ENCODE measurements around the gene AIP.

GRCh38 chr11:67522844-67523555, 40.2 kb downstream of the AIP start, which contains the start of gene CABP2:
- TF ChIP-seq POLR2AphosphoS5 (IDR thresholded peaks at IDR 0.05), result no peak
- TF ChIP-seq POLR2A (IDR thresholded peaks at IDR 0.05), result no peak
- no peak for TF ChIP-seq CTCF (IDR thresholded peaks at IDR 0.05)
- no peak for TF ChIP-seq EP300 (IDR thresholded peaks at IDR 0.05)
